ENCODE results near the gene MUC6. TPM values are rescaled to one million over a fixed set of nuclear protein-coding genes. Genes with fewer than 3 reads are reported as not detected.

Gene MUC6
- total RNA-seq, 1 experiment from 2014 or later, result not detected

DNA sequence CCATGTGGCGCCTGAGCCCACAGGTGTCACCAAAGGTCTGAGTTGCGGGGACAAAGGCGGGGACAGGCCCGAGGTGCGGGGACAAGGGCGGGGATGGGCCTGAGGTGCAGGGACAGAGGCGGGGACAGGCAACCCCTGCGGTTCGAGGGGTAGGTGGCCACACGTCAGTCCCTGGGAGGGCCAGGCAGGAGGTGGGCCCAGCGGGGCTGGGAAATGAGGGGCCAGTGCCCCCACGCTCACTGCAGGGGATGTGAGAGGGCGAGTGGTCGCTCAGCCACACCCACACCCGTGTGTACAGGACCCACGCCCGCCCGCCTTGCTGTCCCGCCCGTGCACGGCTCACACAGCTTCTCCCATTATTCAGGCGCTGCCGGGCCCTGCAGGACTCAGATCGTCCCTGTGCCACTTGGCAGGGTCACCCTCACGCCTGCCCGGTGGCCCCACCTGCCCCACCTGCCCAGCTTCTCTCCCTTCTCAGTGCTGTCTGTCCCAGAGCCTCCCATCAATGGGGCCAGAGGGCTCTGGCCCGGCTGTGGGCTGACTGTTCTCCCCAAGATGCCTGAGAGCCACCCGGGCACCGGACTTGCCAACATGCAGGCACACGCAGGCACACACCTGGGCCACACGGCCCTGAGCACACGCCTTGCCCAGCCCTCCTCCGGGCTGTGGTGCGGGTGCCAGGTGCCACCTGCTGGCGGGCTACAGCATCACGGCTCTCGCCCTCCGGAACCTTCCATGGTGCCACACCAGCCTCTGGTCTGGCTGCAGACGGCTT is 14.2 kb upstream of the MUC6 start:
- Histone ChIP-seq H3K56ac (ENCODE audit: insufficient read length, low read depth, low read length) (no peak overlapping the region), H2BK120ac (ENCODE audit: low read depth, low read length, poor library complexity, severe bottlenecking) (no peak overlapping the region), H3K27ac (ENCODE audit: insufficient read length, low read depth, low read length) (no peak overlapping the region), H3T11ph (ENCODE audit: low read length) (no peak overlapping the region), H3K79me1 (ENCODE audit: insufficient read depth, low read depth, low read length, poor library complexity, severe bottlenecking) (no peaks in the 10 kb centered on the region), H3K9ac (ENCODE audit: extremely low read depth, insufficient read length, low read length) (no peak overlapping the region), H2BK15ac (ENCODE audit: low read depth, low read length) (no peak overlapping the region), H3K4me1 (ENCODE audit: insufficient read depth, low read length) (no peaks in the 10 kb centered on the region), H4K91ac (ENCODE audit: insufficient read length, low read depth, low read length) (no peak overlapping the region), H3K4ac (ENCODE audit: low read depth, low read length) (no peak overlapping the region), H2AK5ac (ENCODE audit: insufficient read length, low read length) (no peak overlapping the region), H2BK12ac (ENCODE audit: insufficient read length, low read depth, low read length) (no peak overlapping the region), H3K23ac (ENCODE audit: insufficient read length, low read depth, low read length) (no peak overlapping the region), H3K18ac (ENCODE audit: insufficient read length, low read depth, low read length) (no peak overlapping the region), H2BK20ac (ENCODE audit: low read depth, low read length, poor library complexity, severe bottlenecking) (no peak overlapping the region), H2BK5ac (ENCODE audit: insufficient read length, low read length) (no peak overlapping the region), H4K20me1 (ENCODE audit: control insufficient read depth, insufficient read depth, insufficient read length) (no peaks in the 10 kb centered on the region), H2AFZ (ENCODE audit: low read length) (no peak overlapping the region), H4K8ac (replicated peaks; ENCODE audit: insufficient read length, low read depth, low read length) (no peak overlapping the region), H3K9me3 (ENCODE audit: control insufficient read depth, low read depth, low read length) (no peaks in the 10 kb centered on the region), H3K14ac (ENCODE audit: insufficient read depth, low read length) (no peak overlapping the region), H3K27me3 (ENCODE audit: insufficient read depth, low read length) (no peaks in the 10 kb centered on the region), H3K79me2 (ENCODE audit: insufficient read depth, low read length) (no peaks in the 10 kb centered on the region), H4K5ac (ENCODE audit: insufficient read length, low read depth, low read length) (no peak overlapping the region), H3K23me2 (ENCODE audit: insufficient read length, low read depth, low read length, poor library complexity, severe bottlenecking) (no peaks in the 10 kb centered on the region), H3K4me2 (ENCODE audit: insufficient read depth, insufficient read length, low read length) (no peak overlapping the region)
- no peaks in the 10 kb centered on the region; a peak in 1 of 7 replicates for H3K36me3 Mint-ChIP-seq (ENCODE audit: insufficient read depth in 1 of 3, low read depth in 3 of 3)
- DNase-seq, result peak; percentile 81
- peaks cover 8% of the 10 kb centered on the region for H3K27me3 Mint-ChIP-seq (ENCODE audit: low read depth)
- no CpG with 5 or more reads among the region's 39 CpGs for WGBS (ENCODE audit: extremely low coverage, insufficient read length, low lambda C conversion rate)
- no peak overlapping the region for H3K4me3 Mint-ChIP-seq
- TF ChIP-seq, protein P1, sequence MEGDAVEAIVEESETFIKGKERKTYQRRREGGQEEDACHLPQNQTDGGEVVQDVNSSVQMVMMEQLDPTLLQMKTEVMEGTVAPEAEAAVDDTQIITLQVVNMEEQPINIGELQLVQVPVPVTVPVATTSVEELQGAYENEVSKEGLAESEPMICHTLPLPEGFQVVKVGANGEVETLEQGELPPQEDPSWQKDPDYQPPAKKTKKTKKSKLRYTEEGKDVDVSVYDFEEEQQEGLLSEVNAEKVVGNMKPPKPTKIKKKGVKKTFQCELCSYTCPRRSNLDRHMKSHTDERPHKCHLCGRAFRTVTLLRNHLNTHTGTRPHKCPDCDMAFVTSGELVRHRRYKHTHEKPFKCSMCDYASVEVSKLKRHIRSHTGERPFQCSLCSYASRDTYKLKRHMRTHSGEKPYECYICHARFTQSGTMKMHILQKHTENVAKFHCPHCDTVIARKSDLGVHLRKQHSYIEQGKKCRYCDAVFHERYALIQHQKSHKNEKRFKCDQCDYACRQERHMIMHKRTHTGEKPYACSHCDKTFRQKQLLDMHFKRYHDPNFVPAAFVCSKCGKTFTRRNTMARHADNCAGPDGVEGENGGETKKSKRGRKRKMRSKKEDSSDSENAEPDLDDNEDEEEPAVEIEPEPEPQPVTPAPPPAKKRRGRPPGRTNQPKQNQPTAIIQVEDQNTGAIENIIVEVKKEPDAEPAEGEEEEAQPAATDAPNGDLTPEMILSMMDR (conservative IDR thresholded peaks at IDR 0.05), result peak; percentile 93
- no peaks in the 10 kb centered on the region for H3K9me3 Mint-ChIP-seq
- no peak overlapping the region for H3K27ac Mint-ChIP-seq
- H3K4me1 Mint-ChIP-seq, result peaks cover 0 to 5% of the 10 kb centered on the region in 2 experiments; a peak in 2 of 4 replicates

Data from H9 (cell line).